H9 (cell line): ENCODE results near the gene CREBRF. TPM values are rescaled to one million over a fixed set of nuclear protein-coding genes. Genes with fewer than 3 reads are reported as not detected.

ENCODE experiments used
- DNase-seq: peaks from one replicate; pipeline ENCODE4 v3.0.0-alpha.2; 2017
- H2AFZ ChIP-seq: one replicate; pipeline ENCODE4 v1.6.1; 2013; ENCODE audit warnings: mild to moderate bottlenecking, low read length, control low read depth, moderate library complexity
- H2AK5ac ChIP-seq: 2 replicates; pipeline ENCODE4 v1.6.1; 2013; ENCODE audit warnings: low read length, control low read depth, mixed read lengths; ENCODE audit not compliant: insufficient read length
- H2BK120ac ChIP-seq: one replicate; pipeline ENCODE4 v1.6.1; 2013; ENCODE audit warnings: low read depth, mild to moderate bottlenecking, low read length, control low read depth, inconsistent platforms; ENCODE audit not compliant: poor library complexity, severe bottlenecking
- H2BK12ac ChIP-seq: 2 replicates; pipeline ENCODE4 v1.6.1; 2013; ENCODE audit warnings: low read length, control low read depth, mixed read lengths, low read depth; ENCODE audit not compliant: insufficient read length
- H2BK15ac ChIP-seq: 2 replicates; pipeline ENCODE4 v1.6.1; 2013; ENCODE audit warnings: low read depth, low read length, control low read depth
- H2BK20ac ChIP-seq: one replicate; pipeline ENCODE4 v1.6.1; 2013; ENCODE audit warnings: low read depth, mild to moderate bottlenecking, low read length, control low read depth, inconsistent platforms; ENCODE audit not compliant: poor library complexity, severe bottlenecking
- H2BK5ac ChIP-seq: 2 replicates; pipeline ENCODE4 v1.6.1; 2013; ENCODE audit warnings: low read length, control low read depth, mixed read lengths; ENCODE audit not compliant: insufficient read length
- H3K14ac ChIP-seq: 2 replicates; pipeline ENCODE4 v1.6.1; 2013; ENCODE audit warnings: low read length, control low read depth; ENCODE audit not compliant: insufficient read depth
- H3K18ac ChIP-seq: 2 replicates; pipeline ENCODE4 v1.6.1; 2013; ENCODE audit warnings: low read depth, mild to moderate bottlenecking, mixed read lengths, low read length, control low read depth; ENCODE audit not compliant: insufficient read length
- H3K23ac ChIP-seq: 2 replicates; pipeline ENCODE4 v1.6.1; 2013; ENCODE audit warnings: low read length, control low read depth, mixed read lengths, low read depth; ENCODE audit not compliant: insufficient read length
- H3K23me2 ChIP-seq: 2 replicates; pipeline ENCODE4 v1.6.1; 2013; ENCODE audit warnings: low read depth, mild to moderate bottlenecking, mixed read lengths, low read length, control low read depth; ENCODE audit not compliant: insufficient read length, poor library complexity, severe bottlenecking
- H3K27ac ChIP-seq: 2 replicates; pipeline ENCODE4 v1.5.1; 2013; ENCODE audit warnings: low read length, control low read depth, mixed read lengths, low read depth; ENCODE audit not compliant: insufficient read length
- H3K27me3 ChIP-seq: 2 replicates; pipeline ENCODE4 v1.6.1; 2013; ENCODE audit warnings: low read length, control low read depth, inconsistent platforms; ENCODE audit not compliant: insufficient read depth
- H3K4ac ChIP-seq: 2 replicates; pipeline ENCODE4 v1.6.1; 2013; ENCODE audit warnings: low read depth, mild to moderate bottlenecking, control low read depth, inconsistent platforms, low read length, moderate library complexity
- H3K4me1 ChIP-seq: 2 replicates; pipeline ENCODE4 v1.6.1; 2013; ENCODE audit warnings: low read length, control low read depth, inconsistent platforms; ENCODE audit not compliant: insufficient read depth
- H3K4me2 ChIP-seq: 2 replicates; pipeline ENCODE4 v1.6.1; 2013; ENCODE audit warnings: low read length, control low read depth, mixed read lengths; ENCODE audit not compliant: insufficient read length, insufficient read depth
- H3K56ac ChIP-seq: 2 replicates; pipeline ENCODE4 v1.6.1; 2013; ENCODE audit warnings: low read depth, mild to moderate bottlenecking, mixed read lengths, low read length, control low read depth; ENCODE audit not compliant: insufficient read length
- H3K79me1 ChIP-seq: 2 replicates; pipeline ENCODE4 v1.6.1; 2013; ENCODE audit warnings: low read depth, mild to moderate bottlenecking, moderate library complexity, low read length, control low read depth, inconsistent platforms; ENCODE audit not compliant: insufficient read depth, poor library complexity, severe bottlenecking
- H3K79me2 ChIP-seq: 2 replicates; pipeline ENCODE4 v1.6.1; 2013; ENCODE audit warnings: low read length, control low read depth, inconsistent platforms; ENCODE audit not compliant: insufficient read depth
- H3K9ac ChIP-seq: 2 replicates; pipeline ENCODE4 v1.6.1; 2013; ENCODE audit warnings: low read length, control low read depth, mixed read lengths; ENCODE audit not compliant: insufficient read length; ENCODE audit errors: extremely low read depth
- H3K9me3 ChIP-seq: one replicate; pipeline ENCODE4 v1.6.1; 2013; ENCODE audit warnings: low read depth, low read length, inconsistent platforms; ENCODE audit not compliant: control insufficient read depth
- H3T11ph ChIP-seq: one replicate; pipeline ENCODE4 v1.6.1; 2013; ENCODE audit warnings: mild to moderate bottlenecking, low read length, control low read depth, inconsistent platforms
- H4K20me1 ChIP-seq: one replicate; pipeline ENCODE4 v1.6.1; 2013; ENCODE audit not compliant: control insufficient read depth, insufficient read length, insufficient read depth
- H4K5ac ChIP-seq: 2 replicates; pipeline ENCODE4 v1.6.1; 2013; ENCODE audit warnings: low read depth, mild to moderate bottlenecking, mixed read lengths, low read length, control low read depth; ENCODE audit not compliant: insufficient read length
- H4K8ac ChIP-seq: replicated peaks from 2 replicates; pipeline ENCODE4 v1.6.1; 2013; ENCODE audit warnings: low read length, control low read depth, mixed read lengths, low read depth; ENCODE audit not compliant: insufficient read length
- H4K91ac ChIP-seq: 2 replicates; pipeline ENCODE4 v1.6.1; 2013; ENCODE audit warnings: low read depth, mild to moderate bottlenecking, moderate library complexity, mixed read lengths, low read length, control low read depth; ENCODE audit not compliant: insufficient read length
- H3K27ac Mint-ChIP-seq, 3 experiments: 2 replicates in 2 of 3; 3 replicates in 1 of 3; pipeline ENCODE4 v1.8.0; 2020 to 2021; ENCODE audit warnings: mixed read lengths in 3 of 3, mild to moderate bottlenecking in 1 of 3, moderate library complexity in 1 of 3
- H3K27me3 Mint-ChIP-seq: 2 replicates; pipeline ENCODE4 v1.8.0; 2021; ENCODE audit warnings: low read depth, mild to moderate bottlenecking, moderate library complexity, mixed read lengths
- H3K36me3 Mint-ChIP-seq, 3 experiments: 2 replicates in 2 of 3; 3 replicates in 1 of 3; pipeline ENCODE4 v1.8.0; 2020 to 2021; ENCODE audit warnings: low read depth in 3 of 3, mixed read lengths in 3 of 3; ENCODE audit not compliant: insufficient read depth in 1 of 3
- H3K4me1 Mint-ChIP-seq, 2 experiments: 2 replicates each; pipeline ENCODE4 v1.8.0; 2020; ENCODE audit warnings: mixed read lengths in 2 of 2
- H3K4me3 Mint-ChIP-seq, 2 experiments: 2 replicates in 1 of 2; 3 replicates in 1 of 2; pipeline ENCODE4 v1.8.0; 2020 to 2021; ENCODE audit warnings: mild to moderate bottlenecking in 2 of 2, mixed read lengths in 2 of 2, moderate library complexity in 1 of 2
- H3K9me3 Mint-ChIP-seq, 2 experiments: 2 replicates in 1 of 2; 3 replicates in 1 of 2; pipeline ENCODE4 v1.8.0; 2020; ENCODE audit warnings: mild to moderate bottlenecking in 2 of 2, mixed read lengths in 2 of 2, moderate library complexity in 1 of 2
- CTCF ChIP-seq: fragments of 200-600 bp; sonication (generic); conservative IDR thresholded peaks from 3 replicates; pipeline ENCODE4 v1.8.0; 2021; ENCODE audit warnings: antibody characterized with exemption, mild to moderate bottlenecking
- WGBS: extraction: QIAGEN DNeasy Blood & Tissue Kit; methylation state at CpG from one replicate; pipeline ENCODE4 v1.1.7; 2013; ENCODE audit warnings: missing lambda C conversion rate, low lambda C conversion rate, mixed read lengths; ENCODE audit not compliant: insufficient read length; ENCODE audit errors: extremely low coverage; 5-methylcytosine and 5-hydroxymethylcytosine counted together
- total RNA-seq: library from RNA; stranded (reverse); gene quantifications from 2 replicates; pipeline ENCODE4 v1.2.1, GENCODE V29; 2021

Gene CREBRF
- total RNA-seq, 1 experiment from 2014 or later = 2.7 TPM

- Histone ChIP-seq H3T11ph (no peak overlapping the region), H3K4ac (no peak overlapping the region), H2BK120ac (no peak overlapping the region), H4K5ac (no peak overlapping the region), H3K23me2 (peaks cover 4% of the 10 kb centered on the region), H2AFZ (no peak overlapping the region), H3K14ac (no peak overlapping the region), H3K18ac (no peak overlapping the region), H3K27me3 (no peaks in the 10 kb centered on the region), H3K27ac (no peak overlapping the region), H2BK12ac (no peak overlapping the region), H3K4me2 (peak overlapping the region; percentile 98), H2BK15ac (no peak overlapping the region), H4K91ac (no peak overlapping the region), H3K4me1 (no peaks in the 10 kb centered on the region; the same call in 1 of the 2 replicates), H3K79me1 (no peaks in the 10 kb centered on the region), H2BK5ac (no peak overlapping the region), H3K79me2 (no peaks in the 10 kb centered on the region), H3K23ac (no peak overlapping the region), H3K9ac (peak overlapping the region; percentile 85), H4K20me1 (no peaks in the 10 kb centered on the region), H3K9me3 (no peaks in the 10 kb centered on the region), H2AK5ac (no peak overlapping the region), H3K56ac (no peak overlapping the region), H2BK20ac (no peak overlapping the region), H4K8ac (no peak overlapping the region)
- no peak for TF ChIP-seq CTCF
- H3K9me3 Mint-ChIP-seq = no peaks in the 10 kb centered on the region
- no peaks in the 10 kb centered on the region for H3K36me3 Mint-ChIP-seq
- DNase-seq = no peak
- H3K4me3 Mint-ChIP-seq = peak overlapping the region; percentile 85 to 88
- WGBS = no CpG with 5 or more reads among the region's 10 CpGs
- peaks cover 13 to 22% of the 10 kb centered on the region in 2 experiments for H3K4me1 Mint-ChIP-seq
- H3K27ac Mint-ChIP-seq = no peak overlapping the region
- peaks cover 10% of the 10 kb centered on the region for H3K27me3 Mint-ChIP-seq
These were observed 970 bp upstream of the CREBRF start for GRCh38 chr5:173055042-173055721.
